HG03378 (cell line): ENCODE measurements around the gene ZNF644.
"Not testable (repeated sequence)": the region's sequence is repeated elsewhere in the genome, so short reads cannot be mapped to it uniquely, and the experiment has no call there.

Experiments
- ATAC-seq: cut with Tn5 transposase; IDR thresholded peaks from one replicate; pipeline ENCODE4 v1.9.1; 2021; ENCODE audit warnings: mild to moderate bottlenecking, moderate library complexity; ENCODE audit not compliant: unreplicated experiment

Gene ZNF644

DNA sequence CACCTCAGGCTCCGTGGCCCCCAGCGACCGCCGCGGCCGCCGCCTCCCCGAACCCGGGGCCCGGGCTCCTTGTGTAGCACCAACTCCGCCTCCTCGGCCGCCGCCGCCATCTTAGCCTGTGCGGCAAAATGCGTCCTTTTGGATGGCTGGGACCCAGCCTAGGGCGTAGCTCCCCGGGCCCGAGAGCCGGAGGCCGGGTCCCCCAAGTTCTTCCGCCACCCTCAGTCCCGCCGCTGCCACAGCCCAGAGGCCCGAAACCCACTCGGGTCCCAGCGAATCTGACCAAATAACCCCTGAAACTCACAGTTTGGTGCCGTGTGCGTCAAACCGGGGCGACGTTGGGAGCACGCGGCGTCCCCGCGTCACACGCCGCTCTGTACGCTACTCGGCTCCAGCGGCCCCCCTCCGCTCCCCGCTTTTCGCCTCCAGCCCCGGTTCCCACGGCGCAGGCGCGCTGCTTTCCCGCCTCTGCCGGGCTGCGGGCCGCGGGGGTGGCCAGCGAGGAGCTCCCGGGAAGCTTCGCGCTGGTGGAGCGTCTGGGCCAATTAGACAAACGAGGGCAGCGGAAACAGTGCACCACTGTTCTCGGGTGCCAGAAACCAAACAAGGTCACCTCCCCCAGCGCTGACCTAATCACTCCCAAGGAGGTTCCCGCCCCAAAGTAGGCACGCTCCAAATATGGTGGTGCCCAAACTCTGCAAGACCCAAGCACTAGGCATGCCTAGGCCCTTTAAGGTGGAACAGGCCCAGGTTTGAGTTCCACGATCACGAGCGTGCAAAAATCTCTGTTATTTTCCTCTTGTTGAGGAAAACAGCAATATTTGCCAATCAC is at the start of gene ZNF644:
TSS of gene ZNF644 (minus strand) at position 350 of the 832 bp plus-strand sequence. CDS start 39,682 bp downstream, outside the sequence.
- peak; percentile 88 for ATAC-seq

DNA sequence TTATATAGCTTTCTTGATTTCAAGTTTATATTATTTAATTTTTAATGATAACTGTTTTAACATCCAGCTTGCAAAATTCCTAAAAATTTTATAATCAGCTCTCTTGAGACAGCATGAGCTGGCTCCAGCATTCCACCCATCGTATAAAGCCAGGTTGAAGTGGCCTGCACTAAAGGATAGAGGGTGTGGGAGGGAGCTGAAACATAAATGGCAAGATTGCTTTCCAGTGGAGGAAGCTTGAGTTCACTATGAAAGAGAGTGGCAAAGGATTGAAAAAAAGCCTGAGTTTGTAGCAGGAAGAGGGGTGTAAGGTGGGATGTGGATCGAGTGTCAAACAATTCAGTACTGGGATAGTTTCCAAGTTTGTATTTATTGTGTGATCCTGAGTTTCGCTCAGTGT is 48.5 kb upstream of the ZNF644 start:
- no peak for ATAC-seq

DNA sequence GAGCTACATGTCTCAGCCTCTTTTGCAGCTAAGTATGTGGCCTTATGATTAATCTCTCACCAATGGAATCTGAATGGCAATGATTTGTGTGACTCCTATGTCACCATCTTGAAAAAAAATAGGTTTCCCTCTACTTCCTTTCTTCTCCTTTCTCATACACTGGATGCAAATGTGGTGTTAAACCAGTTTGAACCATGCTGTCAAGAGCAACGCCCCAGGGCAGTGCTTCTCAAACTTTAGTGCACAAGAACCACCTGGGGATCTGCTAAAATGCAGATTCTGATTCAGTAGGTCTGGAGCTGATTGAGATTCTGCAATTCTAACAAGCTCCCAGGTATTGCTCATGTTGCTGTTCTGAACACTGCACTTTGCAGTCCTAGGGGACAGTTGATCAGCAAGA is 44.7 kb upstream of the ZNF644 start:
- no peak for ATAC-seq

DNA sequence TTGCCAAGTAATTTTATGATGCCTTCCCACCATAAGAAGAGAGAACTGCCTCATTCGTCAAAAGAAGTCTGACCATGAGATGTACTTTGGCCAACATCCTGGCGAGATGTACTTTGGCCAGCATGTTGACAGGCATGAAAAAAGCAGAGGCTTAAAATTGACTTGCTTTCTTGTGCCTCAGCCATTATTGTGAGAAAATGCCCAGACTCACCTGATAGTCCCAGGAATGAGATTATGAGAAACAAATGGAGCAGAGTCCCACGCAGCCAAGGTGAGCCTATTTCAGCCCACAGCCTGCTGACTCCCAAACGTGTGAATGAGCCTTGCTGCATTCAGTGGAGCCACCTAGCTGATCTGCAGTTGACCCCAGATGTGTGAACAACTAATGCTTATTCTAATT is 43.5 kb upstream of the ZNF644 start:
- ATAC-seq, result no peak

DNA sequence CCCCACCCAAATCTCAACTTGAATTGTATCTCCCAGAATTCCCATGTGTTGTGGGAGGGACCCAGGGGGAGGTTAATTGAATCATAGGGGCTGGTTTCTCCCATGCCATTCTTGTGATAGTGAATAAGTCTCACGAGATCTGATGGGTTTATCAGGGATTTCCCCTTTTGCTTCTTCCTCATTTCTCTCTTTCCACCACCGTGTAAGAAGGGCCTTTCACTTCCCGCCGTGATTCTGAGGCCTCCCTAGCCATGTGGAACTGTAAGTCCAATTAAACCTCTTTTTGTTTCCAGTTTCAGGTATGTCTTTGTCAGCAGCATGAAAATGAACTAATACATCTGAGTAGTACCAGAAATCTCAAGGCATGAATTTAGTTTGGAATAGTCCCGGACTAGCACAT is 41.6 kb upstream of the ZNF644 start:
- ATAC-seq, result not testable (repeated sequence)

DNA sequence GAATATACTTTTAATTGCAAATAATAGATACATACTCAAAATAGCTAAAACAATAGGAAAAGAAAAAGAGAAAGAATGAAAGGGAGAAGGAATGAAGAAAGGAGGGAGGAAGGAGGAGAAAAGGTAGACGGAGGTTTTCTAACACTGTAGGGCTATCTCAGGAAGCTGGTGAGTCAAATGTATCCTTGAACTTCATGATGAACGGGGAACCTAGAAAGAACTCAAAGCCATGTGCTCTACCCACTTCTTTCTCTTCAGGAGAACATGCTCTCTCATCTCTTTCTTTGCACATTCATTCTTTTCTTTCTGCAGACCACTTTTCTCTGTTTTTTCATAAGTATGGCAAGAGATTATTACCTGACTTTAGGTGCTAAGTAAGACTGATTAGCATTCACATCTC is 37.3 kb upstream of the ZNF644 start:
- no peak for ATAC-seq

DNA sequence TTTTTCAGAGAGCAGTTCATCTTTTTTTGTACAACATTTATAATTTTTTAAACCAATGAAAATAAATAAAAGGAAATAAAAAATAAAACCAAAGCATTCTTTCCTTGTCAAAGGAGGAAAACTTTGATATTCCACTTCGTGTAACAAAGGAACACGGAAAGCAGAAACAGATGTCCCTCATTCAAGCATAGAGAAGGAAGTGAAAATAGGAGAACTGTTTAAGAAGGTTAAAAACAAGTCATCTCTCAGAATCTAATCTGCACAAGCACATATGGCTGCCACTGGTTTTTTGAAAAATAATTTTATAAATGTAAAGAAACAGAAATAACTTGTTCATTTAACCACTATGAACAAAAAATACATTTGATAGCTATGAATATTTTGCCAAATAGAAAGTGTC is 35.9 kb upstream of the ZNF644 start:
- ATAC-seq, result peak; percentile 51

DNA sequence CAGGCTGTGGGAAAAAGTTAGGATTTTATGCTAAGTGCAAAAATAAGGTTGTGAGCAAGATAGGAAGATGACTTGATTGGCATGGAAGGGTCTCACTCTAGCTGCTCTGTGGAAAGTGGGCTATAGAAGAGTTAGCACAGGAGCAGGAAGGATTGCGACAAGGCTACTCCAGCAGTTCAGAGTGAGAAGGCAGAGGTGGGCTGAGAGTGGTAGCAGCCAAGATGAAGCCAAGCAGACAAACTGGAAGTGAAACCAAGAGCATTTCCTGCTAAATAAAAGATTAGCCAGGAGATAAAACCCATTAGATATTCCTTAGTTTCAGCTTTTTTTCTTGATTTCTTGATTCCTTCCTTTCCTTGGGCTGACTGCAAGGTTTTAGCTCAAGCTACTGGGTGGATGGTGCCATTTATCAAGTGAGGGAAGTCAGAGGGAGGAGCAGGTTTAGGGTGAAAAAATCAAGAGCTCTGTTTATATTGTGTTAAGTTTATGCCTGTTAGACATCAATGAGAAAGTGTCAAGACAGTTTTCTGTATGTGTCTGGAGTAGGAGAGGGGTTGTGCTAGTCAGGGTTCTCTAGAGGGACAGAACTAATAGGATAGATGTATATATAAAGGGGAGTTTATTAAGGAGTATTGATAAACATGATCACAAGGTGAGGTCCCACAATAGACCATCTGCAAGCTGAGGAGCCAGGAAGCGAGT is 33.1 kb upstream of the ZNF644 start:
- peak; percentile 81 for ATAC-seq

DNA sequence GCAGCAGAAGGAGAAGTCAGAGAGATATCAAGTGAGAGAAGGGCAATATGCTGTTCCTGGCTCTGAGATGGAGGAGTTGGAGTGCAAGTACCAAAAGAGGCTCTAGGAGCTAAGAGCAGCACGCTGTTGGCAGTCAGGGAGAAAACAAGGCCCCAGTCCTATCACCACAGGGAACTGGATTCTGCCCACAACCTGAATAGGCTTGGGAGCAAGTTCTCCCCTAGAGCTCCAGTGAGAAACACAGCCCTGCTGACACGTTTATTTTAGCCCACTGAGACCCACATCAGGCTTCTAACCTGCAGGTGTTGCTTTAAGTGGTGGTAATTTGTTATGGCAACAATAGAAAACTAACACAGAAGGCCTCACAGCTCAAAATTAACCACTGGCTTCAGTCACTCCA is 31.8 kb upstream of the ZNF644 start:
- ATAC-seq, result no peak

DNA sequence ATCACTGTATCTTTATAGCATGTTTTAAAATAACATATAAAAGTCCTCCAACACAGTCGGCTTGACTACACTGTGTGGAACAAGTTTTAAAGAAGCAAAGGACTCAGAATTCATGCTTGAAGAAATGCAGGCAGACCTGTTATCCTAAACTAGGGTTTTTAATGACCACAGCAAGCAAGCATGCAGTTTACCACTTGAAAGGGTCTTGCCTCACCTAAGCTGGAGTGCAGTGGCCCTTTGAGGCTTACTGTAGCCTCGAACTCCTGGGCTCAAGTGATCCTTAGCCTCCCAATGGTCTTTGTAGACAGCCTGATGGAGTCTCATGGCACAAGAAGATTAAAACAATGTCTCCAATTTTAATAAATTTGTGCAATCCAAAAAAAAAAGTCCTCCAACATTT is 27.7 kb upstream of the ZNF644 start:
- ATAC-seq, result not testable (repeated sequence)

DNA sequence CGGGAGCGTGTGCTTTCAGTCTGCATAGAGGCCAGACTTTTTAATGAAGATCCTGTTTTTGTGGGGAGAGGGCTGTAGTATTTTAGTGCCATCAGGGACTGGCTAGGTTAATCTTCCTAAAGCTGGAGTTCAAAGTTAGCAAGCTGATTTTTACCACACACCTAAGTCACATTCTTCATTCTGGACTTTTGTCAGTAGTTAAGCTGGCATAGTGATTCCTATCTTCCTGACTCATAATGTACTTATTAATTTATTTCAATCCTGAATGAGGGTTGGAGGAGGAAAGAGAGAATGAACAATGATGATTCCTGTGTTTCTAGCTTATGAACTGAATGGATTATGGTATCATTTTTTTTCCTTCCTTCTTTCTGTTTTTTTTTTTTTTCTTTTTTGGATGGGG is 24.9 kb upstream of the ZNF644 start:
- ATAC-seq, result no peak

DNA sequence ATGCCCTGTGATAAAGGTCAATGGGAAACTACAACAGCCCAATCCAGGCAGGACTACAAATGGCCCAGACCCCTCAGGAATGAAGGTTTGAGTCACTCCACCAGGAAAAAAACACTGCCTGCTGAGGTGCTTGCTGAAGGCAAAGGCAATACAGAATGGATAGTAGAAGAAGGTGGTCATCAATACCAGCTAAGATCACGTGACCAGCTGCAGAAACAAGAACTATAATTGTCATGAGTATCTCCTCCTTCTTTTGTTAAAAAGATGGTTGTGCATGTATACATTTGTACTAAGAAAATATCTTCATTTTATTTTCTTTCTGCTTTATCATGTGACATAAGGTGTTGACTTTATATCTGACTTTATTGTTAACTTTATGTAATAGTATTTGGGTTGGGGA is 23.4 kb upstream of the ZNF644 start:
- ATAC-seq, result no peak

DNA sequence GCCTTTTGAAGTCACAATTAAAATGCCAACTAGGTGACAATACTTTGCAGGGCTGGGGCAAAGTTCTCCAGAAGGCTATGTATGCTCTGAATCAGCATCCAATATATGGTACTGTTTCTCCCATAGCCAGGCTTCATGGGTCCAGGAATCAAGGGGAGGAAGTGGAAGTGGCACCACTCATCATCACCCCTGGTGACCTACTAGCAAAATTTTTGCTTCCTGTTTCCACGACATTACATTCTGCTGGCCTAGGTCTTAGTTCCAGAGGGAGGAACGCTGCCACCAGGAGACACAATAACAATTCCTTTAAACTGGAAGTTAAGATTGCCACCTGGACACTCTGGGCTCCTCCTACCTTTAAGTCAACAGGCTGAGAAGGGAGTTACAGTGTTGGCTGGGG is 22.9 kb upstream of the ZNF644 start:
- not testable (repeated sequence) for ATAC-seq

DNA sequence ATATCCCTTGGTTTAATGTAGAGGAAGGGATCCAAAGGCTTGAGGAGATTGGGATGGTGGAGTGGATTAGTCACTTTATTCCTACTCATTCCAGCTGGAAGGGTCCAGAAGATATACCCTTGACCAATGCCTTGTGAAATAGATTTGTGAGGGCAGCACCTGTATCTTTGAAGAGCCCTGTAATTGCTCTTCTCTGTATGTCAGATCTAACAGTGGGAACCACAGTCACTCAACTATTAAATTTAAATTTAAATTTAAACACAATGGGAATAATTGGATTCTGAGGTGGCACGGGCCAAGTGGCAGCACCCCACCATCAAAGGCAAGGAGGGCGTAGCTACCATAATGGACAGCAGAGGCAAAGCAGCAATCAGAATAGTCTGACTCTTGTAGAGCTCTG is 20.5 kb upstream of the ZNF644 start:
- ATAC-seq, result not testable (repeated sequence)

DNA sequence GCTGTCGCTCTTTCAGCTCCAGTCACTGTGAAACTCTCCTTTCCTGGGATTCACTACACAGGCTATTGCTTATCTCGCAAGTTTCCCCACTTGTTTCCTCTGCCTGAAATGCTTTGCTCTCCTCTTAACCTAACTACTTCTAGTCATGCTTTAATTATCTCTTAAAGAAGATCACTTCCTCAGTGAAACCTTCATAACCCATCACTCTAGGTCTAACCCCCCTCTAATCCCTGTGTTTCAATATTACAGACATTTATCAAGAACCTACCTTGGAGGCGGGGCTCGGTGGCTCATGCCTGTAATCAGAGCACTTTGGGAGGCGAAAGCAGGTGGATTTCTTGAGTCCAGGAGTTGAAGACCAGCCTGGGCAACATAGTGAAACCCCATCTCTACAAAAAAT is 16.7 kb upstream of the ZNF644 start:
- no peak for ATAC-seq

DNA sequence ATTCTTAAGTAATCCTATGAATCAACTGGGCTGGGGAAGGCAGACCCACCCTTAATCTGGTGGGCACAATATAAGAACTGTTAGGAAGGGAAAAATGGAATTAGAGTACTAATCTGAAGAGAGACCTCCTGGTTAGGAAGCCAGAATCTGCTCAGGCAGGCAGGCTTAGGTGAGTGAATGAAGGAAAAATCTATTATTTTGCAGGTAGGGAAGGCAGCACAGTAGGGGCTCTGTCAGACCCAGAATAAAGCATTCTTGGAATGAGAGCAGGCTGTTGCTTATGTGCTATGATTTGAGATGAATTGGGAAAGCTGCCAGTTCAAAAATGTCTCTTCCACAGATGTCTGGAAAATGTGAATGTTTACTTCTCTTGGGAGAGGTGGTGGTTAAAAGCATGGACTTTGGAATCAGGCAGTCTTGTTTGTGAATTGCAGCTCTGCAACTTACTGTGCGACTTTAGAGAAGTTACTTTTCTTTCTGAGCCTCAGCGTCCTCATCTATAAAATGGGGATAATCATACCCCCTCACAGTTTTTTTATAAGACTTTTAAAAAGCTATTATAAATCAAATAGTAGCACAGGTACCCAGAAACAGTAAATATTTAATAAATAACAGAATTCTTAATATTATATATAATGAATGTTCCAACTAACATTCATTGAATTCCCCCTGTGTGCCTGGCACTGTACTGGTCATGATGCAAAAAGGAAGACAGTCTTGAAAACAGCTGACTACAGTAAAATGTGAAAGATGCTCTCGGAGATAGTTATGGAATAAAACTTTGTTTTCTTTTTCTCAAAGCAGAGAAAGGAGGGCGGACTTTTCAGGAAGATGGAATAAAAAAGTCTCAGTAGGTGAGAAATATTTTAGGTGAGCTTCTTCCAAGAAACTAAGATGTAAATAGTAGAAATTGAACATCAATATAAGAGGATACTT is 15.3 kb upstream of the ZNF644 start:
- no peak for ATAC-seq

DNA sequence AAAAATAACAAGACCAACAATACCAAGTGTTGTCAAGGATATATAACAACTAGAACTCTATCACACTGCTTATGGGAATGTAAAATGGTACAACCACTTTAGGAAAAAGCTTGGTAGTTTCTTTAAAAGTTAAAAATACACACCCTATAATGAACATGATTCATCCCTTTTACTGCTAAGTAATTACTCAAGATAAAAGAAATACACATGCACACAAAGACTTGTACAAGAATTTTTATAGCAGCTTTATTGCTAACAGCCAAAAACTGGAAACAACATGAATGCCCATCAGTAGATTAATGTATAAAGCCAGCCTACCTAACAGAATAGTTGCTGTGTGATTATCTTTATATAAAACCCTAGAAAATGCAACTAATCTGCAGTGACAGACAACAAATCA is 10.5 kb upstream of the ZNF644 start:
- ATAC-seq, result no peak

DNA sequence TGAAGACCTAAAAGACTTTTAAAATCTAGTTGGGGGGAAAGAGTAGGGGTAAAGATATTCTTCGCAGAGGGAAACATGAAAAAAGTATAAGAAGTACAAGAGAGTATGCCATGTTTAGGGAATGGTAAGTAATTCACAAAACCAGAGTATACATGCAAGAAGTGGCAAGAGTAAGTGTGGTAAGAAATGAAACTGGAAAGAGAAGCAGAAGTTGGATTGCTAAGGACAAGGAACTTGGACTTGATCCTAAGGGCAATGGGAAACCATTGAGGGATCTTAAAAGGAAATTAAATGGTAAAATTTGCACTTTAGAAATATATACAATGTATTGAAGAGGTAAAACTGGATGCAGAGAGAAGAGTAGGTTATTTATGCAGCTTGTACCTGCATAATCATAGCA is 9.2 kb upstream of the ZNF644 start:
- no peak for ATAC-seq

DNA sequence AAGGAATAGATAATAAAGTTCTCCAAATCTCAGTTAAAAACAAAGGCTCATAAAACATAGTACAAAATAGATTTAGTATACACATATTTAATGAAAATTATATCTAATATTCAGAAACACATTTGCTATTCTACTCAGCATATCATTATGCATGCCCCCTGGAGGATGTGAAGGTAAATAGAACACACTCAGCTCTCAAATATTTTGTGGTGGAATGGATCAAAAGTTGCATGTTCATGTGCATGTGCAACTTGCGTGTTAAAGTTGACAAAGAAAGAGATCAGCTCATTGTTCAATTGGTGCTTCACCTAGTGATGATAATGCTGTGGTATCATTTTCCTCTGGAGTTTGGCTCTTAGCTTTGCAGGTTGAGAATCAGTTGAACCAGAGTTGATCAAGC is 4.9 kb upstream of the ZNF644 start:
- ATAC-seq, result no peak

DNA sequence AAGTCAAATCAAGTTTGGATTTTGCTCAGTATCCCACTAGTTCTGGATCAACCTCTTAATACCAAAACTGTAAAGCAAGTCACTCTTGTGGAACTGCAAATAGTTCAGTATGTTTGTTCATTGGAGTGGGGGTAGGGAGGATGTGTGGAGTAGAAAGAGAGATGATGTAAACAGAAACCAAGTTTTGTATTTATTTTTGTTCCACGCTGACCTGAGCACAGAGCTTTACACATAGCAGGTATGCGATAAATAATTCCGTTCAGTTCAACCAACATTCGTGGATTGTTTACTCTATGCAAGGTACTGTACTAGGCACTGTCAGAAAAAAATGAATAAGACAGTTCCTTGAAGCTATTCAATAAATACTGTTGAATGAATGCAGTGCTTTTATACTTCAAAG is 4.5 kb upstream of the ZNF644 start:
- peak; percentile 24 for ATAC-seq

DNA sequence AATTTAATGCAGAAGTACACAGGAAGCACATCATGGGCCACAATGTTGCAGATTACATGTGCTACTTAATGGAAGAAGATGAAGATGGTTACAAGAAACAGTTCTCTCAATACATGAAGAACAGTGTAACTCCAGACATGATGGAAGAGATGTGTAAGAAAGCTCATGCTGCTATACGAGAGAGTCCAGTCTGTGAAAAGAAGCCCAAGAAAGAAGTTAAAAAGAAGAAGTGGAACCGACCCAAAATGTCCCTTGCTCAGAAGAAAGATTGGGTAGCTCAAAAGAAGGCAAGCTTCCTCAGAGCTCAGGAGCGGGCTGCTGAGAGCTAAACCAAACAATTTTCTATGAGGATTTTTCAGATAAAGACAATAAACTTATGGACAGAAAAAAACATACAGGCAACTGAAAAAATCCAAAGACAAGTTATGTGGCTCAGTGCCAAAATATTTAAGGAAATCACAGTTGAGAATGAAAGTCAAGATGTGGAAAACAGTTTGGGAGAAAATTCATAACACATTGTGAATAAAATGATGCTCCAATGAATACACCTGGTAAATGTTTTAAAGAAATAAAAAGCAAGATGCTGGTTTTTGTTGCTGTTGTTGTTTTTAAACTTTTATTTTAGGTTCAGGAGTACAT is 2.8 kb upstream of the ZNF644 start:
- no peak for ATAC-seq
